ENCODE data around the gene PDE10A.
"Not testable (repeated sequence)": the region's sequence is repeated elsewhere in the genome, so short reads cannot be mapped to it uniquely, and the experiment has no call there.

The PDE10A gene

GRCh38 chr6:165616116-165616515, 46.9 kb downstream of the PDE10A start:
- Mint-ChIP-seq H3K4me3 (peak overlapping the region in 2 of 3 experiments; percentile 35 to 52), H3K4me1 (peaks cover 6% of the 10 kb centered on the region), H3K27me3 (ENCODE audit: low read depth) (no peaks in the 10 kb centered on the region), H3K27ac (peak overlapping the region; percentile 35 to 85 (median 59)), H3K9me3 (peaks cover 10% of the 10 kb centered on the region), H3K36me3 (ENCODE audit: low read depth) (peaks cover 3% of the 10 kb centered on the region)
- TF ChIP-seq, protein P1, sequence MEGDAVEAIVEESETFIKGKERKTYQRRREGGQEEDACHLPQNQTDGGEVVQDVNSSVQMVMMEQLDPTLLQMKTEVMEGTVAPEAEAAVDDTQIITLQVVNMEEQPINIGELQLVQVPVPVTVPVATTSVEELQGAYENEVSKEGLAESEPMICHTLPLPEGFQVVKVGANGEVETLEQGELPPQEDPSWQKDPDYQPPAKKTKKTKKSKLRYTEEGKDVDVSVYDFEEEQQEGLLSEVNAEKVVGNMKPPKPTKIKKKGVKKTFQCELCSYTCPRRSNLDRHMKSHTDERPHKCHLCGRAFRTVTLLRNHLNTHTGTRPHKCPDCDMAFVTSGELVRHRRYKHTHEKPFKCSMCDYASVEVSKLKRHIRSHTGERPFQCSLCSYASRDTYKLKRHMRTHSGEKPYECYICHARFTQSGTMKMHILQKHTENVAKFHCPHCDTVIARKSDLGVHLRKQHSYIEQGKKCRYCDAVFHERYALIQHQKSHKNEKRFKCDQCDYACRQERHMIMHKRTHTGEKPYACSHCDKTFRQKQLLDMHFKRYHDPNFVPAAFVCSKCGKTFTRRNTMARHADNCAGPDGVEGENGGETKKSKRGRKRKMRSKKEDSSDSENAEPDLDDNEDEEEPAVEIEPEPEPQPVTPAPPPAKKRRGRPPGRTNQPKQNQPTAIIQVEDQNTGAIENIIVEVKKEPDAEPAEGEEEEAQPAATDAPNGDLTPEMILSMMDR (IDR thresholded peaks at IDR 0.05; ENCODE audit: unreplicated experiment in 3 of 3) = no peak

DNA sequence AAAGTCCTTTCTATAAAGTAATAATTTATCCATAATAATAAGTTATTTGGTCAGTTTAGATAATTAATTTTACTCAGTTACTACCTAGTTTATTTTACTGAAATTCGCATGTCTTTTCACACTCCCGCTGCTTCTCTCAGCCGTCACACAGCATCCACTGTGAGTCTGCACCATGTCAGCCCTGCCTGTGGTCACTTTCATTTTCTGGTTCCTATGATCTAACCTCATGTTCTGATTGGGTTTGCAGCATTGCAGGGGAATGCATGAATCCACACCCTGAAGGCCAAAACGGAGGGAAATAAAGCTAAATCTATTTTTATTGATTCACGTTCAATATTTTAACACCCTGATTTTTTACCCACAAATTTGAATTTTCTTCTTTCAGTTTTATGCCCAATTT, 47.4 kb downstream of the PDE10A start:
- H3K9me3 Mint-ChIP-seq = peaks cover 15% of the 10 kb centered on the region
- peaks cover 6% of the 10 kb centered on the region for H3K4me1 Mint-ChIP-seq
- H3K27me3 Mint-ChIP-seq (ENCODE audit: low read depth) = no peaks in the 10 kb centered on the region
- TF ChIP-seq, protein P1 (IDR thresholded peaks at IDR 0.05; ENCODE audit: unreplicated experiment in 3 of 3) = no peak
- H3K27ac Mint-ChIP-seq = peak overlapping the region; percentile 35 to 85 (median 59)
- H3K36me3 Mint-ChIP-seq (ENCODE audit: low read depth) = peaks cover 8% of the 10 kb centered on the region
- peak overlapping the region in 1 of 3 experiments; percentile 52 for H3K4me3 Mint-ChIP-seq

GRCh38 chr6:165611294-165611693, 51.7 kb downstream of the PDE10A start:
- peaks cover 16% of the 10 kb centered on the region for H3K9me3 Mint-ChIP-seq
- H3K27ac Mint-ChIP-seq = no peak overlapping the region

GRCh38 chr6:165608577-165608976, 54.5 kb downstream of the PDE10A start:
- peaks cover 16% of the 10 kb centered on the region for H3K9me3 Mint-ChIP-seq
- H3K4me1 Mint-ChIP-seq; H3K27me3 Mint-ChIP-seq (ENCODE audit: low read depth); H3K27ac Mint-ChIP-seq; H3K36me3 Mint-ChIP-seq (ENCODE audit: low read depth); H3K4me3 Mint-ChIP-seq: not testable (repeated sequence)

More at GRCh38 chr6:165611294-165611693, 51.7 kb downstream of the PDE10A start:
- no peaks in the 10 kb centered on the region for H3K27me3 Mint-ChIP-seq (ENCODE audit: low read depth)
- TF ChIP-seq, protein P1 (IDR thresholded peaks at IDR 0.05; ENCODE audit: unreplicated experiment in 3 of 3) = no peak
- H3K4me1 Mint-ChIP-seq = peaks cover 6% of the 10 kb centered on the region
- H3K36me3 Mint-ChIP-seq (ENCODE audit: low read depth) = peaks cover 9% of the 10 kb centered on the region
- no peak overlapping the region for H3K4me3 Mint-ChIP-seq

DNA sequence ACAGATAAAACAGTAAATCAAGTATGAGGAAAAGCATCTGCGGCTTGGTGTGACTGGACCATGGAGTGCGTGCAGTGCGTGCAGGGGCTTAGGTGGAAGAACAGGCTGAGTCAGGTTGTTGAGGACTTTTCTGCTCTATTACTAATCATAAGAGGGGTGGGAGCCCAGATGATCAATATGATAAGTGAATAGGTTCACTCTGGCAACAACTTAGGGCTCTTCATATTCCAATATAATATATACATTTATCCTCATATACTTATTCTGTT, 56.4 kb downstream of the PDE10A start:
- H3K36me3 Mint-ChIP-seq (ENCODE audit: low read depth) = peaks cover 9% of the 10 kb centered on the region
- peaks cover 11% of the 10 kb centered on the region for H3K9me3 Mint-ChIP-seq
- no peak overlapping the region for H3K27ac Mint-ChIP-seq
- no peaks in the 10 kb centered on the region for H3K27me3 Mint-ChIP-seq (ENCODE audit: low read depth)
- no peak overlapping the region for H3K4me3 Mint-ChIP-seq
- TF ChIP-seq, protein P1 (IDR thresholded peaks at IDR 0.05; ENCODE audit: unreplicated experiment in 3 of 3) = no peak
- no peaks in the 10 kb centered on the region for H3K4me1 Mint-ChIP-seq

DNA sequence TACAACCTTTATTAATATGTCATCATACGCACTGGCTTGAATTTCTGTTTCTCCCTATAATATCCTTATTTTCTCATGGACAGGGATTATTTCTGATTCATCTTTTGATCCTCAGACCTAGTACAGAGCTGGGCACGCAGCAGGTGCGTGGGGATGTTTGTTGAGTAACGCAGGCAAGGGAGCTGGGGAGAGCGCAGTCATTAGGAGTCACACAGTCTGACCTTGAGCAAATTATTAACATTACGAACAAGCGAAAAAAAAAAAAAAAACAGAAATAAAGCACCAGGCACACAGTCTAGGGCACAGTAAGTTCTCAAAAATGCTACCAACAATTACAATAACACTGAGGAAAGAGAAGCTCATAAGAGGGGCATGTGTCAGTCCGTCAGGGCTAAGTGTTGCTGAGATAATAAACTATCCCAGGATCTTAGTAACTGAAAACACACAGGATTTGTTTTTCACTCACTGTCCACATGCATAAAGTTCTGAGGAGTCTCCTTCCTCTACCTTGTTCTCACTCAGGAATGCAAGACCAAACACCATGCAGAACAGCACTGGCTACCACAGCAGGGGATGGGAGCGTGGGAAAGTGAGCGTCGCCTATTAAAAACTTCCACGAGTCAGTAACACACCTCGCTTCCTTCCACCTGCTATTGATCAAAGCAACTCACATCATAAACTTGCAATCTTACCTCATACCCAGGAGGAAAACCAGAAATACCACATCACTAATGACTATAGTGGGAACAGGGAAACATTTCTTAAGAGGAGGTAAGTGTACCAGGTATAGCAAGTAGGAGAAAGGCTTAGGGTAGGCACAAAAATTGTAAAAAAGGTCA, 56.9 kb downstream of the PDE10A start:
- TF ChIP-seq, protein P1 (IDR thresholded peaks at IDR 0.05; ENCODE audit: unreplicated experiment in 3 of 3) = no peak
- Mint-ChIP-seq H3K36me3 (ENCODE audit: low read depth) (peaks cover 6% of the 10 kb centered on the region), H3K4me1 (no peaks in the 10 kb centered on the region), H3K4me3 (no peak overlapping the region), H3K27ac (no peak overlapping the region), H3K27me3 (ENCODE audit: low read depth) (no peaks in the 10 kb centered on the region), H3K9me3 (peaks cover 6% of the 10 kb centered on the region)
